ENCODE data around the gene IQSEC3.

- TF ChIP-seq CTCF (conservative IDR thresholded peaks at IDR 0.05; ENCODE audit: low read length) (no peak), EZH2phosphoT487 (IDR thresholded peaks at IDR 0.05; ENCODE audit: borderline replicate concordance) (no peak)
Observed at GRCh38 chr12:176321-177181, 110.0 kb downstream of the IQSEC3 start.

Data from Loucy (cell line).